Measurements from ENCODE around the gene MRPS2. TPM values are rescaled to one million over a fixed set of nuclear protein-coding genes. Genes with fewer than 3 reads are reported as not detected.
"Not testable (repeated sequence)": the region's sequence is repeated elsewhere in the genome, so short reads cannot be mapped to it uniquely, and the experiment has no call there.

Gene MRPS2
- total RNA-seq, 4 donors from 2014 or later: 18.2 to 39.5 (median 31.8) TPM

DNA sequence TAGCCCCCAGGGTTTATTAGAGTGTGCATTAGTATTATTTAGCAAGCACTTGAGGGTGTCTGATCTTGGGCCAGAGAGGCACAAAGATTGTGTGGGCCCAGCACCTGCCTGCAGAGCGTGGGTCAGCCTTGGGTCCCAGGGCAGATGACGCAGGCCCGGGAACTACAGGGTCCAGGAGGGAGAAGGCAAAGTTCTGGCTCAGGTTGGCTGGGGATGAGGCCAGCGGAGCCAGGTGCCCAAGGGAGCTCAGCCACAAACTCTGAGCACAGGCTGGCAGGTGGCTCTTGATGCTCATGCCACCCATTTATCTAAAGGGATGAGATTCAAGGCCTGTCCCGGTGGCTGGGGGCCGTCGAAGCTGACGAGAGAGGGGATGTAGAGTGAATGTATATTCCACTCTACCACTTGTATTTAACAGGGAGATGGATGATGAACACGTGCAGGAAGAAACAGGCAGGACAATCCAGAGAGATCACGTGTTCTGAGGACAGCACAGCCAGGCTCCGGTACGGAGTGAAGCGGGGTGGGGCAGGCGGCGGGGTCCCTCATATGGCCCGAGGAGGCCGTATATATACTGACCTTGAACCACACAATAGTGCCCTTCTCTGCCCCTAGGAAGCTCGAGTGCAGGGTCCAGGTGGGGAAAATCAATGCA lies 44.6 kb downstream of the MRPS2 start:
- Histone ChIP-seq H3K4me1 (no peaks in the 10 kb centered on the region), H3K36me3 (no peaks in the 10 kb centered on the region), H3K27me3 (peaks cover 0 to 32% (median 0%) of the 10 kb centered on the region in 4 donors), H3K4me3 (no peak overlapping the region), H3K9me3 (no peaks in the 10 kb centered on the region), H3K27ac (no peak overlapping the region)
- TF ChIP-seq POLR2A (IDR thresholded peaks at IDR 0.05): no peak
- 69% methylated on average over 15 of the region's 18 CpGs for WGBS, 2 donors
- intact Hi-C loops (cut with DNase I): no loop called here
- DNase-seq: no peak

DNA sequence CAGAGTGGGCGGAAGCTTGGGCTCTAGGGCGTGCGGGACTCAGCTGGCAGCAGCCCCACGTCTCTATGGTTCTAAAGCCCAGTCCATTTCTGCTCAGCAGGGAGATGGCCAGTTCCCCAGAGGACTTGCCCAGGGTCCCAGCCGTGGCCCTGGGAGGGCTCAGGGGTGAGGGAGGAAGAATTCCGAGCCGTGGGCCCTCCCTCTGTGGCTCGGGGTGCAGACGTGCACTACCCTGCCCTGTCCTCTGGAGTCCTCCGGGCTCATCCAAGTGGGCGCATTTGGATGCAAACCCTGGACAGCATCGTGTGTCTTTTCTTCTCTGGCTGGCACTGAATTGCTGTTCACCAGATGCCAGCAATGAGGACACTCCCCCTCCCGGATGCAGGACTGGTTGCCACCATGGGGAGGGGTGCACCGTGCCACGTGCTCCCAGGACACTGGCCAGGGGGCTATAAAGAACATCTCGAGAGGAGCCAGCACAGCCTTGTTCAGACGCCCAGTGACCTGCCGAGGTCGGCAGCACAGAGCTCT lies 45.2 kb downstream of the MRPS2 start, which contains the start of gene OBP2A:
TSS of gene OBP2A (plus strand) at position 481 of the 531 bp plus-strand sequence. CDS start 55 bp downstream, outside the sequence.
- WGBS, 2 donors: 89% methylated on average over 3 of the region's 19 CpGs; no CpG with 5 or more reads in 1 of the 2 donors
- intact Hi-C loops (cut with DNase I); H3K36me3 ChIP-seq; H3K4me1 ChIP-seq; DNase-seq; H3K9me3 ChIP-seq; H3K4me3 ChIP-seq; H3K27ac ChIP-seq: not testable (repeated sequence)
- H3K27me3 ChIP-seq: peaks cover 0 to 32% (median 0%) of the 10 kb centered on the region in 4 donors

DNA sequence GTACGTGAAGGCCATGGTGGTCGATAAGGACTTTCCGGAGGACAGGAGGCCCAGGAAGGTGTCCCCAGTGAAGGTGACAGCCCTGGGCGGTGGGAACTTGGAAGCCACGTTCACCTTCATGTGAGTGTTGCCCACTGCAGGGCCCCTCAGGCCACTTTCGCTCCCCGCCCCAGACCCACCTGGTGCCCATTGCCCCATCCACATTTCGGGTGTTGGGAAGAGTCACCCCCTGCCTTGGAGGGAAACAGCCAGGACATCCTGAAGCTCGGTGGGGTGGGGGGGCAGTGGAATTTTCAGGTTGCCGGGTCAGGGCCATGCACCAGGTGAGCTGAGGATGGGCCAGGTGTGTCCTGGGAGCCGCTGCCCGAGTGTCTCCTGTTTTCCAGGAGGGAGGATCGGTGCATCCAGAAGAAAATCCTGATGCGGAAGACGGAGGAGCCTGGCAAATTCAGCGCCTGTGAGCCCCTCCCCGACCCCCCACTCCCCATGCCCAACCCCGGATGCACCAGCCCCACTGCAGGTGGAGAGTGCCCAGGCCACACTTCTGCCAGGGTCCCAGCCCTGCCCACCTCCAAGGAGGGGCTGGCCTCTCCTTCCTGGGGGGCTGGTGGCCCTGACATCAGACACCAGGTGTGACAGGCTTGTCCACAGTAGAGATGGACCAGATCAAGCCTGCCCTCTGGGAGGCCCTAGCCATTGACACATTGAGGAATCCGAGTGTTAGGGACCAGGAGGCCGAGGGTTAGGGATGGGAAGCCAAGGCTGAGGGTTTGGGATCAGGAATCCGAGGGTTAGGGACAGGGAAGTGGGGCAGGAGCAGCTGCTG lies 46.5 kb downstream of the MRPS2 start:
- intact Hi-C loops (cut with DNase I); DNase-seq: not testable (repeated sequence)
- 19 to 64% methylated on average over 3 to 5 of the region's 21 CpGs for WGBS, 2 donors

DNA sequence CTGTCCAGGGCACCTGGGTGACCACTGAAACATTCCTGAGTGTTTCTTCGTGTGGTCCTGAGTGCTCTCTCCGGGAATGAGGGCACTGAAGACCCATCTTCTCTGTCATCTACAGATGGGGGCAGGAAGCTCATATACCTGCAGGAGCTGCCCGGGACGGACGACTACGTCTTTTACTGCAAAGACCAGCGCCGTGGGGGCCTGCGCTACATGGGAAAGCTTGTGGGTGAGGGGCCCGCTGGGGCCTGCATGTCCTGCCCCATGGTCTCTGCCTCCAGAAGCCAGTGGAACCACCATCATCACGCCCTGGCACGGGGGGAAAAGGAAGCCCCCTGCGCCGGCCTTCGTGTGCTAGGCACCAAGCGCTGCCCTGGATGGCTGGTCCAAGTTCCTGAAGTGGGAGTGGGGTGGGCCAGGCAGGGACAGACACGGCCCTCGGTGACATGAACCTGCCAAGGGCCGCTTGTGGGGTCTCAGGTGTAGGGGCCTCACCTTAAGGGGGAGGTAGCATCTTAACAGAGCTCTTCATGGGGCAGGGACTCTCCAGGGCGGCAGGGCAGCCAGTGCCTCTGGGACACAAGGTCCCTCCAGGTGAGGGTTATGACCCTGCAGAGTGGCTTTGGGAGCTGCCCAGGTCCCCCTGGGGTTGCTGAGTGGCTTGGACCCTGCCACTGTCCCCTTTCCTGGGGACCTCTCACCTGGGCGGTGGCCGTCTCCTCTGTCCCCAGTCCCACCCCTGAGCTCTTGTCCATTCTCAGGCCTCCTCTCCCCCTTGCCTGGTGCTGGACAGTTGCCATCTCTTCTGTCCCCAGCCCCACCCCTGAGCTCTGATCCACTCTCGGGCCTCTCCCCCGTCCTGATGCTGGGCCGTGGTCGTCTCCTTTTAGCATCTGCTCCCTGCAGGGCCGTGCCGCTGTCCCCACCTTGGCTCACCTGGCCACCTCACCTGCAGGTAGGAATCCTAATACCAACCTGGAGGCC lies 47.6 kb downstream of the MRPS2 start:
- no peak overlapping the region for H3K4me3 ChIP-seq
- H3K27me3 ChIP-seq: peaks cover 0 to 39% (median 0%) of the 10 kb centered on the region in 4 donors
- H3K27ac ChIP-seq: no peak overlapping the region
- 74 to 75% methylated on average over 9 to 13 of the region's 28 CpGs for WGBS, 2 donors
- H3K4me1 ChIP-seq: no peaks in the 10 kb centered on the region
- no peak for TF ChIP-seq POLR2A (IDR thresholded peaks at IDR 0.05)
- TF ChIP-seq, protein P1, sequence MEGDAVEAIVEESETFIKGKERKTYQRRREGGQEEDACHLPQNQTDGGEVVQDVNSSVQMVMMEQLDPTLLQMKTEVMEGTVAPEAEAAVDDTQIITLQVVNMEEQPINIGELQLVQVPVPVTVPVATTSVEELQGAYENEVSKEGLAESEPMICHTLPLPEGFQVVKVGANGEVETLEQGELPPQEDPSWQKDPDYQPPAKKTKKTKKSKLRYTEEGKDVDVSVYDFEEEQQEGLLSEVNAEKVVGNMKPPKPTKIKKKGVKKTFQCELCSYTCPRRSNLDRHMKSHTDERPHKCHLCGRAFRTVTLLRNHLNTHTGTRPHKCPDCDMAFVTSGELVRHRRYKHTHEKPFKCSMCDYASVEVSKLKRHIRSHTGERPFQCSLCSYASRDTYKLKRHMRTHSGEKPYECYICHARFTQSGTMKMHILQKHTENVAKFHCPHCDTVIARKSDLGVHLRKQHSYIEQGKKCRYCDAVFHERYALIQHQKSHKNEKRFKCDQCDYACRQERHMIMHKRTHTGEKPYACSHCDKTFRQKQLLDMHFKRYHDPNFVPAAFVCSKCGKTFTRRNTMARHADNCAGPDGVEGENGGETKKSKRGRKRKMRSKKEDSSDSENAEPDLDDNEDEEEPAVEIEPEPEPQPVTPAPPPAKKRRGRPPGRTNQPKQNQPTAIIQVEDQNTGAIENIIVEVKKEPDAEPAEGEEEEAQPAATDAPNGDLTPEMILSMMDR (IDR thresholded peaks at IDR 0.05): no peak
- H3K9me3 ChIP-seq: no peaks in the 10 kb centered on the region
- DNase-seq: no peak
- intact Hi-C loops (cut with DNase I): no loop called here
- no peaks in the 10 kb centered on the region for H3K36me3 ChIP-seq

More for the DNA sequence above, 46.5 kb downstream of the MRPS2 start:
- not testable (repeated sequence) for H3K4me3 ChIP-seq, H3K27ac ChIP-seq, H3K9me3 ChIP-seq, H3K4me1 ChIP-seq, H3K36me3 ChIP-seq
- H3K27me3 ChIP-seq: peaks cover 0 to 39% (median 0%) of the 10 kb centered on the region in 4 donors

DNA sequence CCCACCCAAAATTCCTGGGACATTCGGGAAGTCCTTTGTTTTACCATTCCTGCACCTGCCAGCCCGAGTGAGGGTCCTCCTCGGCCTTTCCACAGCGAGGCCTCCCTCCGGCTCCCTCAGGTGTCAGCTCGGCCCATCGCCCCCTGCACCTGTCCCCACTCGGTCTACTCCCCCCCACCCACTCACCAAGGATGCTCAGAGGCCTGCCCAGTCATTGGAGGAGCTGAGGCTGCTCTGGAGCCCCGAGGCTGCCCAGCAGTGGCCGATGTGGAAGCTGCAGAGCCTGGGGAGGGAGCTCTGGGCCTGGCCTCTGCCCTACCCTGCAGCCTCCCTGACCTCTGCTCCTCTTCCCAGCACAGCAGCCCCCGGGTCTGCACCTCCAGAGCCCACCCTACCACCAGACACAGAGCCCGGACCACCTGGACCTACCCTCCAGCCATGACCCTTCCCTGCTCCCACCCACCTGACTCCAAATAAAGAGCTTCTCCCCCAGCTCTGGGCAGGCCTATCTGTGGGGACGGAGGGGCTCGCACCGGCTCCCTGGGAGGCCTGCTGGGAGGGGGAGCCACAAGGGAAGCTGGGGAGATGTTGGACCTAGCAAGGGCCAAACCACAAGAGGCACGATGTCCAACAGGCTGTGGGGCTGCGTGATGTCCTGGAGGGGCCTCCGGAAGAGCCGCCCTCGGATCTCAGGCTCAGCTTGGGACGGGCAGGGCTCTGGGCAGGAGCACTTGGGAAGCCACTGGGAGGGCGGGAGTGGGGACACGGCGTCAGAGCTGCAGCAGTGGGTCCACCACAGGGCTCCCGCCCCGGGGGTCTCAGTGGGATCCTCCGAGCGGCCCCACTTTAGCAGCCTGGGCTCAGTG lies 49.2 kb downstream of the MRPS2 start:
- intact Hi-C loops (cut with DNase I); H3K27ac ChIP-seq; H3K4me1 ChIP-seq; H3K4me3 ChIP-seq; H3K36me3 ChIP-seq; H3K9me3 ChIP-seq; DNase-seq: not testable (repeated sequence)
- 39 to 70% methylated on average over 2 to 8 of the region's 28 CpGs for WGBS, 2 donors
- H3K27me3 ChIP-seq: peaks cover 0 to 39% (median 0%) of the 10 kb centered on the region in 4 donors

DNA sequence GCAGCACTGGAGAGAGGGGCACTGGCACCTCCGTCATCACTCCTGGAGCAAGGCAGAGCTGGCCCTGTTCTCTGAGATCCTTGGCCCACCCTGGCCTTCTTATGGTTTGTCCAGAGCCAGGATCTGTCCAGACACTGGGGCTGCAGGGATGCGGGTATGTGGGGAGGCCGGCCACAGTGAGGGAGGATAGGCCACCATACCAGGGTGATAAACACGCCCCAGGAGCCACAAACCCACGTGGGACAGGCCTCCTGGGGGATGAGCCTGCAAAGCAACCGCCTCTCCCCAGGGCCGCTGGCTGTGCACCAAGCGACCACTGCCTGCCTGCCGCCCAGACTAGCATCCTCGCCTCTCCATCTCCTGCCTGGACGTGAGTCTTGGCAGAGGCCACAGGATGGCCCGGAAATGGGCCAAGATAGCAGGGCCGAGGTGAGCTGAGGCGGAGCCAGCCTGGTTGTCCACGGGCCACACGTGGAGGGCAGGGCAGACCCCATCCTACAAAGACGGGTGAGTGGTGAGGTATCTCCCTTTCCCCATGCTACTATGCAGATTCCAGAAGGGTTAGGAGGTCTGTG lies 49.9 kb downstream of the MRPS2 start:
- Histone ChIP-seq H3K4me1 (no peaks in the 10 kb centered on the region), H3K4me3 (no peak overlapping the region), H3K27me3 (peaks cover 0 to 39% (median 0%) of the 10 kb centered on the region in 4 donors), H3K9me3 (no peaks in the 10 kb centered on the region), H3K27ac (no peak overlapping the region), H3K36me3 (no peaks in the 10 kb centered on the region)
- no peak for DNase-seq
- WGBS, 2 donors: 43% methylated on average over 5 to 6 of the region's 17 CpGs
- TF ChIP-seq POLR2A (IDR thresholded peaks at IDR 0.05): no peak
- TF ChIP-seq, protein P1 (IDR thresholded peaks at IDR 0.05): no peak
- intact Hi-C loops (cut with DNase I): no loop called here
